OCI-LY7 (cell line): ENCODE results near the gene DSG3. TPM values are rescaled to one million over a fixed set of nuclear protein-coding genes. Genes with fewer than 3 reads are reported as not detected.

Experiments used
- BruUV-seq: library from RNA; stranded (reverse); fragments of 400-500 nt; replicated peaks from 2 replicates; lab custom pipeline; 2021; lab: Mats Ljungman, UMichigan
- CTCF ChIA-PET: fragments of 300-600 bp; sonication (Branson Sonifier 250); formaldehyde crosslinking; loops from one replicate; lab custom pipeline; 2022; ENCODE audit warnings: antibody characterized with exemption; ENCODE audit not compliant: unreplicated experiment; lab: Charles Lee
- POLR2A ChIA-PET: fragments of 300-600 bp; sonication (Branson Sonifier 250); formaldehyde crosslinking; loops from one replicate; lab custom pipeline; 2022; ENCODE audit warnings: antibody characterized with exemption; lab: Charles Lee
- DNase-seq: peaks from one replicate; pipeline ENCODE4 v3.0.0-alpha.2; 2015; ENCODE audit warnings: low spot score
- H2AFZ ChIP-seq: fragments of 200-600 bp; sonication (generic), shearing (Covaris generic); 2 replicates; pipeline ENCODE4 v1.6.1; 2014; ENCODE audit warnings: mild to moderate bottlenecking, antibody characterized with exemption, low read length, moderate library complexity
- H3K27ac ChIP-seq: fragments of 200-600 bp; sonication (generic); 2 replicates; pipeline ENCODE4 v1.5.1; 2014; ENCODE audit warnings: mixed run types, low read depth, mild to moderate bottlenecking, moderate library complexity, low read length, inconsistent platforms; ENCODE audit not compliant: poor library complexity, severe bottlenecking
- H3K36me3 ChIP-seq: fragments of 200-600 bp; sonication (generic); 2 replicates; pipeline ENCODE4 v1.6.1; 2014; ENCODE audit warnings: mild to moderate bottlenecking, antibody characterized with exemption, low read length, moderate library complexity, mixed read lengths; ENCODE audit not compliant: insufficient read depth
- H3K4me1 ChIP-seq: fragments of 200-600 bp; sonication (generic); 2 replicates; pipeline ENCODE4 v1.5.1; 2014; ENCODE audit warnings: mild to moderate bottlenecking, low read length; ENCODE audit not compliant: insufficient read depth, poor library complexity, severe bottlenecking
- H3K4me2 ChIP-seq: fragments of 200-600 bp; sonication (generic); 2 replicates; pipeline ENCODE4 v1.6.1; 2014; ENCODE audit warnings: mild to moderate bottlenecking, low read length
- H3K4me3 ChIP-seq: fragments of 200-600 bp; sonication (generic); 2 replicates; pipeline ENCODE4 v1.5.1; 2014; ENCODE audit warnings: mild to moderate bottlenecking, low read depth, low read length; ENCODE audit not compliant: poor library complexity, severe bottlenecking
- H3K79me2 ChIP-seq: fragments of 200-600 bp; sonication (generic); 2 replicates; pipeline ENCODE4 v1.6.1; 2016; ENCODE audit warnings: low read depth, mild to moderate bottlenecking, low read length, moderate library complexity, mixed read lengths; ENCODE audit not compliant: insufficient read depth
- H3K9me2 ChIP-seq: fragments of 200-600 bp; sonication (generic); 2 replicates; pipeline ENCODE4 v1.6.1; 2016; ENCODE audit warnings: mild to moderate bottlenecking, low read length, mixed read lengths; ENCODE audit not compliant: insufficient read depth
- H3K9me3 ChIP-seq: fragments of 200-600 bp; sonication (generic); 2 replicates; pipeline ENCODE4 v1.6.1; 2014; ENCODE audit warnings: mild to moderate bottlenecking, mixed run types, low read length, mixed read lengths
- H4K20me1 ChIP-seq: fragments of 200-600 bp; sonication (generic); 2 replicates; pipeline ENCODE4 v1.6.1; 2014; ENCODE audit warnings: mild to moderate bottlenecking, antibody characterized with exemption, low read length, moderate library complexity, mixed read lengths; ENCODE audit not compliant: insufficient read depth
- CTCF ChIP-seq: fragments of 200-600 bp; sonication (generic); conservative IDR thresholded peaks from 2 replicates; pipeline ENCODE4 v1.5.1; 2014; ENCODE audit warnings: mild to moderate bottlenecking, antibody characterized with exemption, low read length, moderate library complexity, mixed read lengths
- EZH2phosphoT487 ChIP-seq: fragments of 200-600 bp; sonication (generic); IDR thresholded peaks from 2 replicates; pipeline ENCODE4 v1.6.1; 2018; ENCODE audit warnings: low read depth, borderline replicate concordance, mild to moderate bottlenecking, mixed run types, antibody characterized with exemption, low read length, moderate library complexity, mixed read lengths
- intact Hi-C: fragments of 100-400 bp; cut with micrococcal nuclease; formaldehyde crosslinking; loops from one replicate; pipeline ENCODE4 v1.10.0; 2022; ENCODE audit not compliant: unreplicated experiment
- total RNA-seq, 2 experiments: library from RNA; depleted of rRNA in 1 of 2; stranded (reverse); fragments of >200 nt in 1 of 2; shearing (Covaris generic) in 1 of 2; gene quantifications; 2 replicates each; pipeline ENCODE4 v1.2.3, GENCODE V29; 2014 to 2022

The DSG3 gene
- total RNA-seq, 2 experiments from 2014 or later = not detected

- Histone ChIP-seq H3K4me2 (no peak overlapping the region), H3K79me2 (no peaks in the 10 kb centered on the region), H2AFZ (no peak overlapping the region), H3K36me3 (no peaks in the 10 kb centered on the region), H3K4me3 (no peak overlapping the region), H3K9me2 (no peaks in the 10 kb centered on the region), H3K27ac (no peak overlapping the region), H3K9me3 (no peaks in the 10 kb centered on the region), H4K20me1 (no peaks in the 10 kb centered on the region), H3K4me1 (no peaks in the 10 kb centered on the region)
- no peak for TF ChIP-seq EZH2phosphoT487
- no peak for TF ChIP-seq CTCF
- DNase-seq = no peak
- ChIA-PET POLR2A (no interaction called here), CTCF (no interaction called here)
- BruUV-seq = no TSS peak
- intact Hi-C loops = no loop called here
Observed at GRCh38 chr18:31403409-31403808, 44.1 kb upstream of the DSG3 start.

- H3K9me2 ChIP-seq = no peaks in the 10 kb centered on the region
- POLR2A ChIA-PET = interaction anchor here (1.0 kb wide), 1 partner anchor 9 kb away, joined by 3 read pairs; no protein-coding TSS in a partner anchor
- no peaks in the 10 kb centered on the region for H4K20me1 ChIP-seq
- no peak overlapping the region for H3K4me3 ChIP-seq
- CTCF ChIA-PET = no interaction called here
- no peaks in the 10 kb centered on the region for H3K4me1 ChIP-seq
- H3K4me2 ChIP-seq = no peak overlapping the region
- BruUV-seq = no TSS peak
- no peak overlapping the region for H2AFZ ChIP-seq
- TF ChIP-seq EZH2phosphoT487 (no peak), CTCF (no peak)
- no peak for DNase-seq
- H3K79me2 ChIP-seq = no peaks in the 10 kb centered on the region
- no peaks in the 10 kb centered on the region for H3K36me3 ChIP-seq
- intact Hi-C loops = no loop called here
- H3K27ac ChIP-seq = no peak overlapping the region
- H3K9me3 ChIP-seq = no peaks in the 10 kb centered on the region
Observed at GRCh38 chr18:31407649-31408048, 39.9 kb upstream of the DSG3 start.

GRCh38 chr18:31409276-31409675, 38.3 kb upstream of the DSG3 start:
- H3K79me2 ChIP-seq = no peaks in the 10 kb centered on the region
- no peak overlapping the region for H3K27ac ChIP-seq
- no peak overlapping the region for H3K4me2 ChIP-seq
- H3K9me2 ChIP-seq = no peaks in the 10 kb centered on the region
- POLR2A ChIA-PET = no interaction called here
- H3K4me3 ChIP-seq = no peak overlapping the region
- intact Hi-C loops = no loop called here
- H3K4me1 ChIP-seq = no peaks in the 10 kb centered on the region
- CTCF ChIA-PET = no interaction called here
- DNase-seq = no peak
- no peaks in the 10 kb centered on the region for H3K9me3 ChIP-seq
- H4K20me1 ChIP-seq = no peaks in the 10 kb centered on the region
- H3K36me3 ChIP-seq = no peaks in the 10 kb centered on the region
- BruUV-seq = no TSS peak
- no peak for TF ChIP-seq CTCF
- no peak for TF ChIP-seq EZH2phosphoT487
- H2AFZ ChIP-seq = no peak overlapping the region
